Body of pancreas (tissue), 4 donors: ENCODE measurements around the gene PABPN1.

ENCODE experiments used
- POLR2A ChIP-seq, 3 donors: fragments of 450-650 bp; IDR thresholded peaks; one replicate each; pipeline ENCODE4 v1.6.1; 2016; ENCODE audit warnings: antibody characterized with exemption in 3 of 3, mild to moderate bottlenecking in 2 of 3
- TF ChIP-seq, protein P1 (sequence below), 7 experiments: fragments of 450-650 bp in 4 of 7; fragments of 200-600 bp in 3 of 7; sonication (generic) in 3 of 7; IDR thresholded peaks; one replicate each; pipeline ENCODE4 v1.5.1; 2016 to 2019; ENCODE audit warnings: antibody characterized with exemption in 7 of 7

DNA sequence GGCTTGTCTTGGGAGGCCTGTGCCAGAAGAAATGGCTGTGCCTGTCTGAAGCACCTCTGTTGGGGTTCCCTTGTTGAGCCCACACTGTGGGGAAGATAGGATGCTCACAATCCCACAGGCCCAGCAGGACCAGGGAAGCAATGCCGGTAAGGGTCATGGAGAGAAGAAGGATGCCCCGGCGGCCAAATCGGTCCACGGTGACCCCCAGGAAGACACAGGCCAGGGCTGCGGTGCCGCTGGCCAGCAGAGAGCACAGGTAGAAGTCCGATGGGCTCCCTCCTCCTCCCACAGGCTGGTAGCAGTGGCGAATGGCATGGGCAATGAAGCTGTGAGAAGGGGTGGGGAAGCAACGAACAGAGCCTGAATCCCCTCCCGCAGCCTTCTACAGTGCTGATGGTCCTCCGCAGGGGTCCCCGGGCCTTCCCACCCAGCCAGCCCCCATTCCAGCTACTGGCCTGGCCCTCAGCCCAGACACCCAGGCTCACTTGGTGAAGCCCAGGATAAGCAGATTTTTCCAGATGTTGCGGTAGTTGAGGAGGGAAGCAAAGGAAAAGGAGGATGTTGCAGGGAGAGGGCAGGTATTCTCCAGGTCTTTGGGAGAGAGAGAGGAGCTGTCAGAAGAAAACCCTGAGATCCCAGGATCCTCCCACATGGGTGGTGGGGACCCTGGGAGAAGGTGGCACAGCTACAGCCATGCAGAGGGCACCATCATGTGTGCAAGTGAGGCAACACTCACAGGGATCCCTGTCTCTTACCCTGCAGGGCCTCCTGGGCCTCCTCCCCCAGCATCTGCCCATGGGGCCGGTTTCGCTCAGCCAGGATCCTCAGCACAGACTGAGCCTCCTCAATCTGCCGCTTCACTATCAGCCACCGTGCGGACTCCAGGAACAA lies 26.4 kb downstream of the PABPN1 start:
- TF ChIP-seq, protein P1, sequence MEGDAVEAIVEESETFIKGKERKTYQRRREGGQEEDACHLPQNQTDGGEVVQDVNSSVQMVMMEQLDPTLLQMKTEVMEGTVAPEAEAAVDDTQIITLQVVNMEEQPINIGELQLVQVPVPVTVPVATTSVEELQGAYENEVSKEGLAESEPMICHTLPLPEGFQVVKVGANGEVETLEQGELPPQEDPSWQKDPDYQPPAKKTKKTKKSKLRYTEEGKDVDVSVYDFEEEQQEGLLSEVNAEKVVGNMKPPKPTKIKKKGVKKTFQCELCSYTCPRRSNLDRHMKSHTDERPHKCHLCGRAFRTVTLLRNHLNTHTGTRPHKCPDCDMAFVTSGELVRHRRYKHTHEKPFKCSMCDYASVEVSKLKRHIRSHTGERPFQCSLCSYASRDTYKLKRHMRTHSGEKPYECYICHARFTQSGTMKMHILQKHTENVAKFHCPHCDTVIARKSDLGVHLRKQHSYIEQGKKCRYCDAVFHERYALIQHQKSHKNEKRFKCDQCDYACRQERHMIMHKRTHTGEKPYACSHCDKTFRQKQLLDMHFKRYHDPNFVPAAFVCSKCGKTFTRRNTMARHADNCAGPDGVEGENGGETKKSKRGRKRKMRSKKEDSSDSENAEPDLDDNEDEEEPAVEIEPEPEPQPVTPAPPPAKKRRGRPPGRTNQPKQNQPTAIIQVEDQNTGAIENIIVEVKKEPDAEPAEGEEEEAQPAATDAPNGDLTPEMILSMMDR (IDR thresholded peaks at IDR 0.05), result no peak
- no peak for TF ChIP-seq POLR2A (IDR thresholded peaks at IDR 0.05)
